HG03060 (cell line): ENCODE data around the gene INF2.
"Not testable (repeated sequence)": the region's sequence is repeated elsewhere in the genome, so short reads cannot be mapped to it uniquely, and the experiment has no call there.

ENCODE experiments used
- ATAC-seq: cut with Tn5 transposase; IDR thresholded peaks from one replicate; pipeline ENCODE4 v1.9.1; 2021; ENCODE audit warnings: low read depth, moderate number of reproducible peaks; ENCODE audit not compliant: unreplicated experiment

The INF2 gene

DNA sequence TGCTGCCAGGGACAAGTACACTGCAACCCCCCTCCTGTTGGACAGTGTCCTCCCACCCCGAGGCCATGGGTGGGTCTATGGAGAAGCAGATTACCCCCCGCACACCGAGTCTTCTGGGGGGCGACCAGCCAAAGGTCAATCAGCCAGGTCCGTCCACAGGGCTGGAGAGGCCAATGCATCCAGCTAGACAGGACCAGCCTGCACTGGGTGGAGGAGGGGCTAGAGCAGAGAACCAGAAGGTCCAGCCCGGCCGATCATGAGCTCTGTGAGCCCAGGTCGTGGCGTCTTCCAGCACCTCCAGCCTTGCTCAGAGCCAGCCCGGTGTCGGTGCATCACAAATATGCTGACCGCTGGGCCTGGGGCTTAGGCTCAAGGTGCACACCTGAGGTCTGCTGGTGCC is 26.5 kb downstream of the INF2 start:
- no peak for ATAC-seq

DNA sequence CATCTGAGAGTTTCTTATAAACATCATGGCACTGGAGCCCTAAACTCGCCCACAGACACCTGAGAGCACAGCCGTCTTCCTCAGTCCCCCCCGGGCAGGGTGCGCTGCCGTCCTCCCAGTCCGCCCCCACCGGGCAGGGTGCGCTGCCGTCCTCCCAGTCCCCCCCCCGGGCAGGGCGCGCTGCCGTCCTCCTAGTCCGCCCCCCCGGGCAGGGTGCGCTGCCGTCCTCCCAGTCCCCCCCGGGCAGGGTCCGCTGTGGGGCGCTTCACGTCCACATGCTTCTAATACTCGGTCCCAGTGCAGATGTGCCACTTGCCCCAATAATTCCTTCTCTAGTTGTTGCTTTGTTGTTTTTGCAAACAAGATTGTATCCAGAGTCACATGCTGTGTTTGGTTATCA is 27.7 kb downstream of the INF2 start:
- no peak for ATAC-seq

DNA sequence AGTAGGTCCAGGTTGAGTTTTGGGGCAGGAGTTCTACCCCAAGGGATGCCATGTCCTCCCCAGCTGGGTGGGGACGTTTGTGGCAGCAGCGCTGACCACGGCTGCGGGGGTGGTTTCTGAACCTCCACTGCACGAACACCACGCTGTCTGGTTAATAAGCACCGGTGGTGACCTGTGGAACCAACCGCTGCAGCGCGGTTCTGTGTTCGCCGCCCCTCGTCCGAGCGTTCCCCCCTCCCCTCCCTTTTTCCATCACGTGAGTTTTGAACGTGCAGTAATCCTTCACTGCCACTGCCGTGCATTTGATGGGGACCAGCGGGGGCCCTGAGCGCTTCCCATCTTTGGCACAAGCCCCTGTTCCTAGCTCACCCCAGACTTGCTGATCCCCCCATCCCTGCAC is 28.2 kb downstream of the INF2 start:
- ATAC-seq: no peak

DNA sequence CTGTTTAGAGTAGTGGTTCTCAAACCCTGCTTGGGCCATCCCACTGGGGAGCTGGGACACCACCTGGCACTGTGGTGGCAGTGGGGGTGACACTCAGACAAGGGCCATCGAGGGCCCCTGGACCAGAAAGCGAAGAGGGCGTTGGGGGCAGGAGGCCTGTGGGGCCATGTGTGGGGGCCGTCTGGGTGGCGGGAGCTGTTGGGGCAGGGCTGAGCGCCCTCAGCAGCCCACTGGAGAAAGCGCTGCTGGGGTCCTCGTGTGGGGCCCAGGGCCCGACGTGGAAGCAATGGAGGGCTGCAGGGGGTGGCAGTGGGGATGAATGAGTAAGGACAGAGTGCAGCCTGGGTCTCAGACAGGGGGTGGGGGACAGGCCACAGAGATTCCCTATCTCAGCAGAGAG is 28.7 kb downstream of the INF2 start:
- ATAC-seq: no peak

DNA sequence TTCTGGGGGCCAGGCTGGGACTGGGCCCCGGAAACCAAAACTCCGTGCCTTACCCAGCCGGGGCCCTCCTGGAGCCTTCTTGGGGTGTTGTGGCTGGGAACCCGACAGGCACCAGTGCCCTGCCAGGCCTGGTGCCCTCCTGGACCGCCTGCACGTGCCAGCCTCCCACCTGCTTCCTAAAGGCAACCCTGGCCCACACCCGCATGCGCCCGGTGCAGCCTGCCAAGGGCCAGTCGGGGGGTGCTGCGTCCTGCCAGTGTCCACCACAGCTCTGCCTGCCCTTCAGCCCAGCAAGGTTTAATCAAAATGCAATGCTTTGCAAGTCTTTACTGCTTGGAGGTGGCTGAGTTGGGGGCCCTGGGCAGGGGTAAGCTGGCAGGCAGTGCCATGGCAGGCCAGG is 29.5 kb downstream of the INF2 start:
- no peak for ATAC-seq

DNA sequence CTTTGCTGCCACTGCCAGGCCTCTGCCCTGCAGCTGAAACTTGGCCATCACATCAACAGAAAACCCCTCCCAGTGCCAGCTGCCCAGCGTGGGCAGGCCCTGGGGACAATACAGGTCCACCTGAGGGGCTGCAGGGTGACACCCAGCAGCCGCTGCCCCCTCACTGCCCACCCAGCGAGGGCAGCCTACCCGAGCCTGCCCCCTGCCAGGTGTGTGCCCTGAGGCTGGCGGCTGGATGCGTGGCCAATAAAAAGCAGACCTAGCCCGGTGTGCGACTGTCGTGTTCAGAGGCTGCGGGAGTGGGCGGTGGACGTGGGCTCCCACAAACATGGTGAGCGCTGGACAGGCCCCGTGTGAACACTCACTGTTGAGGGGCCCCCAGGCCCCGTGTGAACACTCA is 29.9 kb downstream of the INF2 start:
- no peak for ATAC-seq

DNA sequence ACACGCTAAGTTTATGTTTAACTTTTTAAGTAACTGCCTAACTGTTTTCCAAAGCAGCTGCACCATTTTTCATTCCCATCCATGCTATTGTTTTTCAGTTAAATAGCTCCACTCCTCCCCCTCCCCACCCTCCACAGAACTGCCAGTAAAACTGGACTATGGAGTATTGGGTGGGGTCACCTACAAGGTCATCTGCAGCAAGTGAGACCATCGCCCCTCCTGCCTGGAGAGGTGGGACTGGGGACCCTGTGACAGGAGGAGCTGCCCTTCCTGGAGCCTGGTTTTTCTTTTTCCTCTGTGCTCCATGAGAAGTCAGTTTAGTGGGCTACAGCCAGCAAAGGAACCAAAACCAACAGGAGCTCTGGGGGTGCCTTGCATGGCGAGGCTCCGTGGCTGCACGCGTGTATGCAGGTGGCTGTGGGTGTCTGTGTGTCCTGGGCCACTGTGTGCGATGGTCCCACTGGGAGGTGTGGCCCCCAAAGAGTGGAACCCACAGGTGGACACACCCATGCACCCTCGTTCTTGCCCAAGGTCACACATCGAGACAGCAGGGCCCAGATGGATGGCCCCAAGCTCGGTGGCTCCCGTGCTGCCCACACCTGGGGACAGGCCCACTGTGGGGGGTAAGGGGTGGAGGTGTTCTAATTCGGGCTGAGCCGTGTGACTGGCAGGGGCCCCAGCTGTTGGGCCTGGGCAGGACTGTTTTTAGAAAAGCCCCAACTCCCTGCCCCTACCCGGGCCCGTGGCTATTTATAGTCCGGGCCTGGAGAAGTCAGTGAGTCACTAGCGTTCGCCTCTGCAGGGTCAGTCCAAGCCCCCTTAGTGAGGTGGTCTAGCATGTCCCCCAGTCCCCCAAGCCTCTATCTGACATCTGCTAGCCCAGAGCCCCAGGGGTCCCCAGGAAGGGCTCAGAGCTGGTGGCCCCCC is 32.4 kb downstream of the INF2 start:
- ATAC-seq: no peak

DNA sequence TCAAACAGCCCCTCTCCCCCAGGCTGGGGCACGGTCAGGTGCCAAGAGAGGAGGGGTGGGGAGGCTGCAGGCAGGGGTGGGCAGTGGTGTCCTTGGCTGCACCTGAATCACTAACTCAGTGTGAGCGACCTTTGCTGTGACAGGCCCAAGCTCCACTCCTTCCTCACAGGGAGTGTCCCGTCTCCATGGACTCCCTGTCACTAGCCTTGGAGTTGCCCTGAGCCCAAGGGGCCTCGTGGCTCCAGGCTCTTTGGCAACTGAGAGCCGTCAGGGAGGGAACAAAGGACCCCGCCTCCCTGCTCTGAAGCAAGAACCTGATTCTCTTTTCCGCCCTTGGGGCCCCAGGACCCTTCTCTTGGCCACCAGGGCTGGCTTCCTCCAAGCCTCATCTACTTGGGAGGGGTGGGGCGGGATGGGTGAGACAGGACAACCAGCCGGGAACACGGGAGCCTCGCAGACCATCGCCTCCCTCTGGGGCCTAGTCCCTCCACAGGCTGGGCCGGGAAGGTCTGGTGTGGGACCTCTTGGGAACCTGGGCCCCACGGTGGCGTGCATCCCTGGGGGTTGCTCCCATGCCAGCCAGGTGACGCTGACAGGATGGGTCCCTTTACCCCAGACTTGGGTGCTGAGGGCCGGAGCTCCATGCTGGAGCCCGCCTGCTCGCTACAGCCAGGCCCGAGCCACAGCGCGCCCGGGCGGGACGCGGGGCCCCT is 33.7 kb downstream of the INF2 start:
- no peak for ATAC-seq

DNA sequence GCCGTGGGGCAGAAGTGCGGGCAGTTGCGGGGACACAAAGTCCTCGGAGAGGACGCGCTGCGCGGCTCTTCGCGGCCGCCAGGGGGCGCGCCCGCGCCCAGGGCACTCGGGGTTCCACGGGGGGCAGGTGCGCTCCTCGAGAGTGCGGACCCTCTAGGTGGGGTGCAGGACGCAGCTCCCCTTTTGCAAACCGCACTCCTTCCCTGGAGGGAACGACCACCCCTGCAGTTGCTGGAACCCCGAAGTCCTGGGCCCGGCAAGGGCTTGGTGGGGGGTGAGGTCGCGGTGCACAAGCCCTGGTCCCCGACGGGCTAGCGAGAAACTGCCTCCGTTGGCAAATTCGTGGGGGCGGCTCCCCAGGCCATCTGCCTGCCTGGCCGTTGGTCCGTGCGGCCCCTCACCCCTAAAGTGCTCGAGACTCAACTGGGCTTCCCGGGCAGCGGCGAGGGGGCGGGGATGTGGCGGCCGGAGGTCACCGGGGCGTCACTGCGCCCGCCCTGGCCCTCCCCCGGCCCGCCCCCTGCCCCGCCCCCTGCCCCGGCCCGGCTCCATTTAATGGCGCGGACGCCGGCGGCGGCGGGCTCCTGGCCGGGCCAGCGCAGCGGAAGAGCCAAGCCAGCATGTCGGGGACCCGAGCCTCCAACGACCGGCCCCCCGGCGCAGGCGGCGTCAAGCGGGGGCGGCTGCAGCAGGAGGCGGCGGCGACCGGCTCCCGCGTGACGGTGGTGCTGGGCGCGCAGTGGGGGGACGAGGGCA is 34.4 kb downstream of the INF2 start, which contains the start of gene ADSS1:
TSS of gene ADSS1 (plus strand) at position 579 of the 756 bp plus-strand sequence. CDS start at position 621, 42 bp downstream.
- no peak for ATAC-seq

DNA sequence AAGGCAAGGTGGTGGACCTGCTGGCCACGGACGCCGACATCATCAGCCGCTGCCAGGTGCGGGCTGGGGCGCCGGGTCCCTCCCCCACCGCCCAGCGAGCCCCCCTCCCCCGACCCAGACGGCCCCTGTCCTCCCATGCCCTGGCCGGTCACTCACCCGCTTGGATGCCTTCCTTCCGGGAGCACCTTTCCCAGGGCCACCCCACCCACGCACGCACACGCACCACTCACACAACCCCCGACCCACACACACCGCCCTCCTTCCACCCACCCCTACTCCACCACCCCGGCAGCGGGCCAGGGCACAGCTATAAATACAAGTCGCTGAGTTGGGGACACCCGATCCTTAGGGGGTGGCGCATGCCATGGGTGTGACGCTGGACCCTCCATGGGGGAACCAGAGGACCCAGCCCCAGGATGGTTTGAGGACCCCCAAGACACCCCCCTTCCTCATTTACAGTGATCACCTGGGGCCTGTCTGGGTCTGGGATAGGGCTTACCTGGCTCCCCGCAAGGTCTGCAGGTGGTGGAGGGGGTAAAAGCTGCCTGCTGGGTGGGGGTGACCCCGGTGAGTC is 35.1 kb downstream of the INF2 start:
- no peak for ATAC-seq

DNA sequence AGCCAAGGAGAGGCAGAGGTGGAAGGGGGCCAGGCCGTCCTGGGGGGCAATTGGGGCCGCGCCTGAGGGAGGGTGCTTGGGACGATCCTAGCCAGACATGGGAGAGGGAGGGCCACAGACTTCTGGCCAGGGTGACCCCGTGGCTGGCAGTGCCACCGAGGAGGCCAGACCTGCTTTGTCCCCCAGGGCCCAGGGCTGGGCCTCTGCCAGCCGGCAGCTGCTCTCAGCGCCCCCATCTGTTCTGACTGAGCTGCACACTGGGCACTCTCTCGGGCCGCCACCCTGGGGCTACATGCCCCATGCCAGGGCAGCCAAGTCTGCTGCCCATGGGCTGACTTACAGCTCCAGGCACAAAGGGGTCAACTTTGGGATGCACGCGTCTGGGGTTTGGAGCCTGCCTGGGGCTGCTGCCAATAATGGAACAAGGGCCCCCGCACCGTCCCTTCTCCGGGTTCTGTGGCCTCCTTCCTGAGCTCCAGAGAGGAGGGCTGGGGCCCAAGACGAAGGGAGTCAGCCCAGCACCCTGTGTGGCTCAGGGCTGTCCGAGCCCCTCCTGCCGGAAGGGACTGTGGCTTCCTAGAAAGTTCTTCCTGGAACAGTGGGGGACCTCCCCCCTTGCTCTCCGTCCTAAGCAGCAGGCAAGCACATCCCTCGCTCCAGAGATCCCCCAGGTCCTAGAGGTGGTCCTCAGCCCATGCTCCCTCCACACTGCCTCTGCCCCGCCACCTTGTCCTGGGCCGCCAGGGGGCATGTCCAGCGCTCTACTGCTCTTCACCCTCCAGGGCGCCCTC is 35.8 kb downstream of the INF2 start:
- ATAC-seq: no peak

DNA sequence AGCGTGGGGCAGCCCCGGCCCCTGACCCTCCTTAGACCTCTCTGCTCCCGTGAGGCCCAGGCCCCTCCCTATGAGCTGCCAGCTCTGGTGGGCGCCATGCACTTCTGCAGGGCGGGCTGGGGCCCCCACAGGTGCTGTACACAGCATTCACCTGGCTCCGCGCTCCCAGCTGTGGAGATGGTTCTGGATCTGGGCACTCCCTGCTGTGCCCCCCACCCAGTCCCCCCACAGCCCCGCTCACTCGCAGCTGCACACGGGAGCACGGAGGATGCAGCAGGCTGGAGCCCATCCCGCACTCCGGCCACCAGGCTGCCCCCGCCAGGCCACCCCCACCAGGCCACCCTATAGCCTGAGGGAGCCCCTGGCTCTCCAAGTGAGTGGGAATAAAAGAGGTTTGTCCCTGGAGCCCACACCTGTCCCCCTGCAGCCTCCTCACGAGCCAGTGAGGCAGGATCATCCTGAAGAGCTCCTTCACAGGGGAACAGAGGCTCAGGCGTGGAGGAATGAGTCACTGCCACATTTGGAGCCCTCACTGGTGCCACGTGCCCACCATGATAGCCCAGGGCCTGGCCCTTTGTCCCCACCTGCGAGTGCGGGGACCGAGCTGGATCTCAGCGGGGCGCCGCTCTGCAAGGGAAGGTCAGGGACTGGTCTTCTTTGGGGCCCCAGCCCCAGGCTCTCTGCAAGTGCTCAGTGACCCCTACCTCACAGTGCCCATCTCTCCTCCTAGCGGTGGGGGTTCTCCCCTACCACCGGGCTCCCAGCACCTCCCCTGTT is 36.5 kb downstream of the INF2 start:
- no peak for ATAC-seq

DNA sequence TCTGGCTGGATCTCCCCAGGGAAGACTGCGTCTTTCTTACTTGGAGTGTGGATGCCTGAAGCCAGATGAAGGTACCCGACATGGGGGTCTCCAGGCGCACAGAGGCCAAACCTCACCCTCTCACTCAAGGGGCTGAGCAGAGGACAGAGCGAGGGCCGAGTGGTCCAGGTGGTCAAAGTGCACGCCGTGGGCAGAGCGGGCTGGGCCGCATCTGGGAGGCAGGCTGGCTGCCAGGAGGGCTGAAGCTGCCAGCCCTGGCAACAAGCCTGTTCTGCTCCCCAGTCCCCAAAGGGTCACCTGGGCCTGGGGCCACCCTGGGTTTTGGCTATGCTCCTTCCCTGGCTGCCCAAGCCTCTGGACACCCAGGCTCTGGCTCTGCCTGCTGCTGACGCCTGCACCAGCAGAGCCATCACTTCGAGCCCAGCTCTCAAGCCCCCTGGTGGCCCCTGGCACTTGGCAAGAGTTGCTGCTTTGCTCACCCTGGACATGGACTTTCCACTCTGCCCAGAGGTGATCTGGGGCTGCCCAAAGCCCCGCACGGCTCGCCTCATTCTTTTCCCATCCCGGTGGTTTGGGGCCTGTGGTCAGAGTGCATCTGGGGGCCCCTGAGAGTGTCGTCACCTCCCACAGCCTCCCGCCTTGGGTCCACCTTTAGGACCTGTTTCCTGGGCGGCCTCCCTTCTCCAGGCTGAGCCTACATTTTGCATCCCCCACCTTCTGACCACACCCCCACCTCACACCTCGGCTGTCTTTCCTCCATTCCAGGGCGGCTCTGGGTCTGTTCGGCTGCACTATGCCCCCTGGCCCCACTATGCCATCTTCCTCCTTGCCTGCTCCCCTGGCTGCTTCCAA is 37.4 kb downstream of the INF2 start:
- ATAC-seq: no peak

DNA sequence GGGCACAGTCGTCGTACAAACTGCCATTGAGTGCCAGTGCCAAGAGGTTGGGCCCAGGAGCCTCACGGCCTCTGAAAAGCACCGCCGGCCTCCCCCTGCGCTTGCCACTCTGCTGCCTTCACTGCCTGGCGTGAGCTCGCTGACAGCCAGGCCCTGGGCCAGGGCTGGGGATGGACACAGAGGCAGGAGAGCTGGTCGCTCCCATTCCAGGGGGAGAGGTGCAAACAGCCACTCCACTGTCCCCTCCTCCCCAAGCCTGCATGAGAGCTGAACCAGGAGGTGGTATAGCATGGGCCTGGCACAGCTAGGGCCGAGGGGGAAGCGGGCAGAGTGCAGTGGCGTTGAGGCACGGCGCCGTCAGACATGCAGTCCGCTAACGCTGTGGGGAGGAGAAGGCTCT is 39.2 kb downstream of the INF2 start:
- no peak for ATAC-seq

DNA sequence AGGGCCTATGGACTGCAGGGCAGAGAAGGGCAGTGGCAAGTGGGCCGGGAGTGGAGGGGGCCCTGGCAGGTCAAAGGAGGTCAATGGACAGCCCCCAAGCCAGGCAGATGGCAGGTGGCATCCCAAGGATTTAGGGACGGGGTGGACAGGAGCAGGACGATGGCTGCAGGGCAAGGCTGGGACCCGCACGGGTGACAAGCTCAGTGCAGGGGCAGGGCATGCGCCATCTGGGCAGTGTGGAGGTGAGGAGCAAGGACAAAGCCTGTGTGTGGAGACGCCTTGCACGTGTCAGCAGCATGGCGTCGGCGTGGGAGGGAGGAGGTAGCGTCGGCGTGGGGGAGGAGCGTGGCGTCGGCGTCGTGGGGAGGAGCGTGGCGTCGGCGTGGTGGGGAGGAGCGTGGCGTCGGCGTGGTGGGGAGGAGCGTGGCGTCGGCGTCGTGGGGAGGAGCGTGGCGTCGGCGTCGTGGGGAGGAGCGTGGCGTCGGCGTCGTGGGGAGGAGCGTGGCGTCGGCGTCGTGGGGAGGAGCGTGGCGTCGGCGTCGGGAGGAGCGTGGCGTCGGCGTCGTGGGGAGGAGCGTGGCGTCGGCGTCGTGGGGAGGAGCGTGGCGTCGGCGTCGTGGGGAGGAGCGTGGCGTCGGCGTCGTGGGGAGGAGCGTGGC is 39.9 kb downstream of the INF2 start:
- not testable (repeated sequence) for ATAC-seq

DNA sequence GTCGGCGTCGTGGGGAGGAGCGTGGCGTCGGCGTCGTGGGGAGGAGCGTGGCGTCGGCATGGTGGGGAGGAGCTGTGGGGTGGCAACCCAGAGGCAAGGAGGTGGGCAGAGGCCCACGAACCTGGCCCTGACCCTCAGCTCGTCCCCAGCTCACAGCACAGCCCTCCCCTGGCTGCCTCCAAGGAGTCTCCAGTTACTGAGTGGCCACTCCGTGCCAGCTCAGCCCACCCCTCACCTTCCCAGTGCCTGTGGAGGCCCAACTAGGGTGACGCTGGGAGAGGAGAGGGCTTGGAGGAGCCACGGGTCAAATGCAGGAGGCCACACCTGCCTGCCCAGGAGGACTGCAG is 40.4 kb downstream of the INF2 start:
- ATAC-seq: no peak

DNA sequence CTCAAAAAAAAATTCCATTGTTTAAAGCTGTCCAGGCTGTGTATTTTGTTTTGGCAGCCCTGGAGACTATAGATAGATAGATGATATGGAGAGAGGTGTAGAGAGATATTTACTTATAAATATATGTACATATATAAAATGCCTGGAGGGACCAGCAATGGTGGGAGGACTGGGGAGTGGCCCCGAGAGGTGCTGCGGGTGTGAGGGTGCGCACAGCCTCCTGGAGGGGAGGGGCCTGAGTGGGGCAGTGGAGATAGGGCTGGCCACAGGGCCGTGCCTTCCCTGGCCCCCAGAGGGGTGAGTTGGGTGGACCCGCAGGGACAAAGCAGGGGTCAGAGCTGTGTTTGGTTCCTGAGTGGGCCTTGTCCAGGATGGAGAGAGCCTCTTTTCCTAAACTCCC is 41.1 kb downstream of the INF2 start:
- no peak for ATAC-seq
